Activated CD8-positive, alpha-beta T cell treated with anti-CD3 and anti-CD28 coated beads, Interleukin-2, amount 10 ng/mL, durations not matched to agents 7 days and 5 days (primary cell): Measurements from ENCODE around the gene PREX1. TPM values are rescaled to one million over a fixed set of nuclear protein-coding genes. Genes with fewer than 3 reads are reported as not detected.
A peak's percentile ranks its signal among the peaks of the same experiment; 100 is the strongest.

Experiments used
- ATAC-seq: fragments of 150-1000 bp; cut with Tn5 transposase; one replicate; pipeline ENCODE4 v1.10.0; 2021; ENCODE audit warnings: moderate library complexity
- CTCF ChIA-PET: fragments of 350-600 bp; sonication (Branson Sonifier 250); formaldehyde crosslinking; loops from one replicate; lab custom pipeline; 2021; ENCODE audit warnings: antibody characterized with exemption; lab: Charles Lee
- POLR2A ChIA-PET: fragments of 350-600 bp; sonication (Branson Sonifier 250); formaldehyde crosslinking; loops from one replicate; lab custom pipeline; 2021; ENCODE audit warnings: antibody characterized with exemption; lab: Charles Lee
- DNase-seq: peaks from one replicate; pipeline ENCODE4 v3.0.0-alpha.2; 2020
- H3K27ac Mint-ChIP-seq: one replicate; pipeline ENCODE4 v1.8.0; 2021; ENCODE audit warnings: mild to moderate bottlenecking, mixed read lengths
- H3K27me3 Mint-ChIP-seq: one replicate; pipeline ENCODE4 v1.8.0; 2021; ENCODE audit warnings: low read depth, mixed read lengths
- H3K36me3 Mint-ChIP-seq: one replicate; pipeline ENCODE4 v1.8.0; 2021; ENCODE audit warnings: low read depth, mixed read lengths
- H3K4me1 Mint-ChIP-seq: one replicate; pipeline ENCODE4 v1.8.0; 2021; ENCODE audit warnings: low read depth, mixed read lengths
- H3K4me3 Mint-ChIP-seq: one replicate; pipeline ENCODE4 v1.8.0; 2021; ENCODE audit warnings: mild to moderate bottlenecking, mixed read lengths
- H3K9me3 Mint-ChIP-seq: one replicate; pipeline ENCODE4 v1.8.0; 2022; ENCODE audit warnings: mixed read lengths; ENCODE audit not compliant: insufficient read depth
- total RNA-seq, 2 experiments: library from RNA; stranded (reverse); gene quantifications; one replicate each; pipeline ENCODE4 v1.2.3, GENCODE V29; 2021

PREX1 gene
- total RNA-seq, 2 experiments from 2014 or later, result 146 to 152 TPM

DNA sequence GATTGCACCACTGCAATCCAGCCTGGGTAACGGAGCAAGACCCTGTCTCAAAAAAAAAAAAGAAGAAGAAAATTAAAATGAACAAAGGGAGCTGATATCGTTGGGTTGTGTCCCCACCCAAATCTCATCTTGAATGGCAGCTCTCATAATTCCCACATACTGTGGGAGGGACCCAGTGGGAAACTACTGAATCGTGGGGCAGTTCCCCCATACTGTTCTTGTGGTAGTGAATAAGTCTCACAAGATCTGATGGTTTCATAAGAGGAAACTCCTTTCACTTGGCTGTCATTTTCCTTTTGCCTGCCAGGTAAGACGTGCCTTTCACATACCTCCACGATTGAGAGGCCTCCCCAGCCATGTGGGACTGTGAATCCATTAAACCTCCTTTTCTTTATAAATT is 149.4 kb downstream of the PREX1 start:
- DNase-seq (no peak), ATAC-seq (no peak)
- POLR2A ChIA-PET, result no interaction called here
- Mint-ChIP-seq H3K4me3 (no peak overlapping the region), H3K9me3 (no peaks in the 10 kb centered on the region), H3K27me3 (no peaks in the 10 kb centered on the region), H3K4me1 (peaks cover 6% of the 10 kb centered on the region), H3K36me3 (peaks cover 46% of the 10 kb centered on the region), H3K27ac (peak overlapping the region; percentile 1)
- CTCF ChIA-PET, result no interaction called here

DNA sequence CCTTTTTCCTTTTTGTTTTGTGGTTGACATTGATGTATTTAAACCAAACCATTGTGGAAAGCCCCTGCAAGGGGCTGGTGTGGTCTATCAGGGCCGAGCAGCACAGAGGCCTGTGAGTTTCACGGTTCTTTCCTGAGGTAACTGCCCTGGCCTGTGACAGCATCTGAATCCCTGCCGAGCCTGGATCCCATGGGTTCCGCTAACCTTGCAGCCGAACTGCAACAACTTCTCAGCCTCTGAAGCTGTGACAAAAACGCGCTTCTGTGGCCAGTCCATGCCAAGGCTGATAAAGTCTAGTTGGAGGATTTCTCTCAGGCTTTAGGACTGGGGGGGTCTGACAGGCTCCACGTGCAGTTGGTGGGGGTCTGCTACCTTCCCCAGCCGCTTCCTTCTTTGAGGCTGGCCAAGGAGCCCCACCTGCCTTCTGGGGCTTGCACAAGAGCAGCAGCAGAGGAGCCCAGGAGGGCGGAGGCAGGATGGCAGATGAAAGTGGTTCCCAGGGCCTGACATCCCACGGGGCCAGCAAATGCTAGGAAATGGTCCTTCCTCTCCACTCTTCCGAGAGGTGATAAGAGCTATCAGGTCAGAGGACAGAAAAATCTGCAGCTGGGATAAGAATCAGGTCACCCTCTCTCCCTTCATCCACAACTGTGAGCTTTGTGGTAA is 150.9 kb downstream of the PREX1 start:
- Mint-ChIP-seq H3K9me3 (no peaks in the 10 kb centered on the region), H3K36me3 (peaks cover 51% of the 10 kb centered on the region), H3K4me1 (peaks cover 8% of the 10 kb centered on the region), H3K4me3 (no peak overlapping the region), H3K27ac (no peak overlapping the region), H3K27me3 (no peaks in the 10 kb centered on the region)
- DNase-seq, result no peak
- no peak for ATAC-seq
- CTCF ChIA-PET, result interaction anchor here (1.2 kb wide), 1 partner anchor 19 kb away, joined by 4 read pairs; no protein-coding TSS in a partner anchor
- POLR2A ChIA-PET, result no interaction called here

GRCh38 chr20:48676125-48676524 is 151.7 kb downstream of the PREX1 start:
- Mint-ChIP-seq H3K4me3 (no peak overlapping the region), H3K9me3 (no peaks in the 10 kb centered on the region), H3K27ac (no peak overlapping the region), H3K27me3 (no peaks in the 10 kb centered on the region), H3K36me3 (peaks cover 59% of the 10 kb centered on the region), H3K4me1 (peaks cover 8% of the 10 kb centered on the region)
- ChIA-PET POLR2A (no interaction called here), CTCF (no interaction called here)
- DNase-seq (no peak), ATAC-seq (no peak)

DNA sequence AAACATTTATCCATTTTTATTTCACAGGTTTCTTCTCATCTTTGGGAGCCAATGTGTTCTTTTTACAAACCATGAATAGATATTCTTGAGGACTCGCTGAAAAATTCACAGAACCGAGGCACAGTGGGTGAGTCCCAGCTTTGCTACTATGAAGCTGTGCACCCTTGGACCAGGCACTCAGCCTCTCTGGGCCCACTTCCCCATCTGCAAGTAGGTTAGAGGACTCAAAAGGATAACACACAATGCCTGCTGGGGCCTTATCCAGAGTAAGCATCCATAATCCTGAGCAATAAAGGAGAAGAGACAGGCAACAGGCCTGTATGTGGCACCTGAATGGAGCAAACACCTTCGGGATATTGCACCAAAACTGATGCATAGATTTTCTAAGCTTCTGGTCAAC is 153.3 kb downstream of the PREX1 start:
- peaks cover 8% of the 10 kb centered on the region for H3K4me1 Mint-ChIP-seq
- CTCF ChIA-PET, result no interaction called here
- no peaks in the 10 kb centered on the region for H3K9me3 Mint-ChIP-seq
- H3K27ac Mint-ChIP-seq, result no peak overlapping the region
- H3K4me3 Mint-ChIP-seq, result no peak overlapping the region
- peaks cover 72% of the 10 kb centered on the region for H3K36me3 Mint-ChIP-seq
- POLR2A ChIA-PET, result interaction anchor here (1.1 kb wide), 1 partner anchor 15 kb away, joined by 3 read pairs; no protein-coding TSS in a partner anchor
- H3K27me3 Mint-ChIP-seq, result no peaks in the 10 kb centered on the region
- ATAC-seq (no peak), DNase-seq (no peak)

GRCh38 chr20:48673507-48673906 is 154.3 kb downstream of the PREX1 start:
- no peak for ATAC-seq
- H3K36me3 Mint-ChIP-seq, result peaks cover 77% of the 10 kb centered on the region
- H3K4me1 Mint-ChIP-seq, result peaks cover 8% of the 10 kb centered on the region
- no peaks in the 10 kb centered on the region for H3K9me3 Mint-ChIP-seq
- no peak for DNase-seq
- peak overlapping the region; percentile 27 for H3K27ac Mint-ChIP-seq
- H3K4me3 Mint-ChIP-seq, result no peak overlapping the region
- CTCF ChIA-PET, result interaction anchor here (0.7 kb wide), 1 partner anchor 16 kb away, joined by 4 read pairs; no protein-coding TSS in a partner anchor
- no peaks in the 10 kb centered on the region for H3K27me3 Mint-ChIP-seq
- POLR2A ChIA-PET, result interaction anchor here (0.8 to 1.1 kb wide), 2 partner anchors 11 to 16 kb away, joined by 3 to 4 read pairs; no protein-coding TSS in a partner anchor

- H3K27me3 Mint-ChIP-seq, result no peaks in the 10 kb centered on the region
- ChIA-PET POLR2A (no interaction called here), CTCF (no interaction called here)
- peaks cover 8% of the 10 kb centered on the region for H3K4me1 Mint-ChIP-seq
- H3K36me3 Mint-ChIP-seq, result peaks cover 78% of the 10 kb centered on the region
- H3K9me3 Mint-ChIP-seq, result no peaks in the 10 kb centered on the region
- peak overlapping the region; percentile 56 for H3K27ac Mint-ChIP-seq
- H3K4me3 Mint-ChIP-seq, result no peak overlapping the region
- ATAC-seq (no peak), DNase-seq (no peak)
Observed at GRCh38 chr20:48672324-48672723, 155.5 kb downstream of the PREX1 start.

DNA sequence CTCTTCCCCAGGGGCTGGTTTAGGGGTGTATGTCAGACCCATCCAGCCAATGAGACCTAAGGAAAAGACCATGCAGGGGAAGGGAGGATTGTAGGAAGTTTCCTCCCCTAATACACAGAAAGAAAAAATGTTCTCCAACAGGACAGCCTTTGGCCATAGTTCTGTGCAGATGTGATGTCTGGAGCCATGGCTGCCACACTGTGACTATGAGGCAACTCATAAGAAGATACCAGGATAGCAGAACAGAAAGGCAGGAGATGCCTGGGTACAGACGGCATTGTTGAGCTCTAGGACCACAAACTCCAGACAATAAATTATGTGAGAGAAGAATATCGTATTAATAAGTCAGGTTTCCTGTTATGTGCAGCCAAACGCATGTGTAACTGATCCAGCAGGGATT is 156.7 kb downstream of the PREX1 start:
- ChIA-PET POLR2A (no interaction called here), CTCF (no interaction called here)
- no peaks in the 10 kb centered on the region for H3K9me3 Mint-ChIP-seq
- DNase-seq (no peak), ATAC-seq (no peak)
- no peak overlapping the region for H3K4me3 Mint-ChIP-seq
- peak overlapping the region; percentile 14 for H3K27ac Mint-ChIP-seq
- H3K36me3 Mint-ChIP-seq, result peaks cover 75% of the 10 kb centered on the region
- peaks cover 8% of the 10 kb centered on the region for H3K4me1 Mint-ChIP-seq
- no peaks in the 10 kb centered on the region for H3K27me3 Mint-ChIP-seq

DNA sequence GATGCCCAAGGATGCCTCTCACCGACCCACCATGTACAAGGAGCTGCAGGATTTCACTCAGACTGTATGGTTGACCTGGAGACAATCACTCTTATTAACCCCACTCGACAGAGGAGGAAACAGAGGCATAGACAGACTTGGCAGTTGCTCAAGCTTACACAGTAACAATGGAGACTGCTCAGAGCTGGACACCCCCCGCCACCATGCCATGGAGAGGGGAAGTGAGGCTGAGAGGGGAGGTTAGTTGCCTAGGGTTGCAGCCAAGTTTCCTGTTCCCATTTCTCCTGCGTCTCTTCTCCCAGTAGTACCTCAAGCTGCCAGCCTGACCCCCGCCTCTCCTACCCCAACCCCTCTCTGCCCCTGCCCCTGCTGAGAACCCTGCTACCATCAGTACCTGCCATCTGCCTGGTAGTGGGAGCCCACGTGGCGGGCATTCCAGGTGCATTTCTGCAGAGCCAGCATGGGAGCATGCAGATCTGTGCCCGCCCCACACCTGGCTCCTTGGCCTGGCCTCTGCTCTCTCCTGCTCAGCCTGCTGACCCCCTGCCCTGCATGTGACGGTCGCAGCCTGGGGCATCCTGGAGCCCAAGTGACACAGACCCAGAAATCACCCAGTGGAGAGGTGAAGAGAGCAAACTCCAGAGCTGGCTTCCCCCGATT is 157.7 kb downstream of the PREX1 start:
- no peak overlapping the region for H3K4me3 Mint-ChIP-seq
- peak overlapping the region; percentile 70 for H3K27ac Mint-ChIP-seq
- no peaks in the 10 kb centered on the region for H3K9me3 Mint-ChIP-seq
- peaks cover 73% of the 10 kb centered on the region for H3K36me3 Mint-ChIP-seq
- H3K27me3 Mint-ChIP-seq, result no peaks in the 10 kb centered on the region
- POLR2A ChIA-PET, result no interaction called here
- DNase-seq (no peak), ATAC-seq (no peak)
- peaks cover 8% of the 10 kb centered on the region for H3K4me1 Mint-ChIP-seq
- CTCF ChIA-PET, result no interaction called here

GRCh38 chr20:48668451-48668946 is 159.3 kb downstream of the PREX1 start:
- POLR2A ChIA-PET, result no interaction called here
- H3K36me3 Mint-ChIP-seq, result peaks cover 69% of the 10 kb centered on the region
- H3K27ac Mint-ChIP-seq, result no peak overlapping the region
- no peak for DNase-seq
- no peak for ATAC-seq
- no peak overlapping the region for H3K4me3 Mint-ChIP-seq
- no peaks in the 10 kb centered on the region for H3K9me3 Mint-ChIP-seq
- CTCF ChIA-PET, result no interaction called here
- no peaks in the 10 kb centered on the region for H3K27me3 Mint-ChIP-seq
- peaks cover 11% of the 10 kb centered on the region for H3K4me1 Mint-ChIP-seq

DNA sequence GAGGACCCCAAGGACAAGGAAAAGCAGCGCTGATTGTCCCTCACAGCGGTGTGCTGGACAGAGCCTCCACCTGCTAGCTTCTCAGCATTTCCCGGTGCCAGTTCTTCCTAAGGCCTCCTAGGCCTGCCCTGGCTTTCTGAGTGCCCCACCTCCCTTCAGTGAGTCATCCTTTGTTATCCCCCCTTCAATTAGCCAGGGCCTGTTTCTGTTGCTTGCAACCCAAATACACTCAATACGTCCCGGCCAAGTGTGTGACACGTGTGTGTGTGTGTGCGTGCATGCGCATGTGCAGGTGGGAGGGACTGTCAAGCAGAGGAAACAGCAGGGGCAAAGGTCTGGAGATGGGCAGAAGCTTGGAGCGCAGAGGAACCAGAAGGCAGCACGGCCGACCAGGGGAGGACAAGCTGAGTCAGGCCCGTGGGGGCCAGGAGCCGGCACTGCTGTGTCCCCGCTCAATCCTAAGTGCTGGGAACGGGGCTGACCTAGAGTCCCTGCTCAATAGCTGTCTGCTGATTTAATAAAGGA is 159.8 kb downstream of the PREX1 start:
- ATAC-seq (no peak), DNase-seq (no peak)
- Mint-ChIP-seq H3K36me3 (peaks cover 67% of the 10 kb centered on the region), H3K27ac (peak overlapping the region; percentile 49), H3K4me3 (no peak overlapping the region), H3K4me1 (peaks cover 11% of the 10 kb centered on the region), H3K9me3 (no peaks in the 10 kb centered on the region), H3K27me3 (no peaks in the 10 kb centered on the region)
- ChIA-PET CTCF (no interaction called here), POLR2A (no interaction called here)

GRCh38 chr20:48667481-48667880 is 160.3 kb downstream of the PREX1 start:
- Mint-ChIP-seq H3K27ac (peak overlapping the region; percentile 49), H3K4me1 (peaks cover 11% of the 10 kb centered on the region), H3K9me3 (no peaks in the 10 kb centered on the region), H3K4me3 (no peak overlapping the region), H3K27me3 (no peaks in the 10 kb centered on the region), H3K36me3 (peaks cover 68% of the 10 kb centered on the region)
- ChIA-PET CTCF (no interaction called here), POLR2A (no interaction called here)
- no peak for ATAC-seq
- DNase-seq, result no peak

DNA sequence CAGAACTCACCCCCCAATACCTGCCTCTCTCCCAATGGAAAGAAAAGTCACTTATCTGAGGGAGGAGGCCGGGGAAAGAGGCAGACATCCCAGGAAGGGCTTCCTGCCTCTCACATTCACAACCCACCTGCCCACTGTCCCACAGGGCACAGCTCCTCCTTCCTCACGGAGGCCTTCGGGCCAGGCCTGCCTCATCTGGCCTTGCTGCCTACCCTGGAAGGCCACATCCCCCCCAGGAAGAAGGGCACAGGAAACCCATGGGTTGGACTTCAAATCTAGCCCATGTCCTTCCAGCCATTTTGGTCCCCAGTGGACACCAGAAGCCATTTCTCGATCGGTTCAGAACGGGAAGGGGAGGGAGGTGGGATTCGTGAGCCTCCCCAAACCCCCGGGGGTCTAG is 162.0 kb downstream of the PREX1 start:
- no peak for ATAC-seq
- CTCF ChIA-PET, result no interaction called here
- Mint-ChIP-seq H3K27ac (no peak overlapping the region), H3K4me1 (peaks cover 11% of the 10 kb centered on the region), H3K4me3 (no peak overlapping the region), H3K9me3 (no peaks in the 10 kb centered on the region), H3K27me3 (no peaks in the 10 kb centered on the region), H3K36me3 (peaks cover 67% of the 10 kb centered on the region)
- no peak for DNase-seq
- POLR2A ChIA-PET, result no interaction called here
